HG02588 (cell line): ENCODE data around the gene NTHL1.

ENCODE experiments used
- ATAC-seq: cut with Tn5 transposase; IDR thresholded peaks from one replicate; pipeline ENCODE4 v1.9.1; 2021; ENCODE audit warnings: mild to moderate bottlenecking, moderate library complexity; ENCODE audit not compliant: unreplicated experiment

Gene NTHL1

DNA sequence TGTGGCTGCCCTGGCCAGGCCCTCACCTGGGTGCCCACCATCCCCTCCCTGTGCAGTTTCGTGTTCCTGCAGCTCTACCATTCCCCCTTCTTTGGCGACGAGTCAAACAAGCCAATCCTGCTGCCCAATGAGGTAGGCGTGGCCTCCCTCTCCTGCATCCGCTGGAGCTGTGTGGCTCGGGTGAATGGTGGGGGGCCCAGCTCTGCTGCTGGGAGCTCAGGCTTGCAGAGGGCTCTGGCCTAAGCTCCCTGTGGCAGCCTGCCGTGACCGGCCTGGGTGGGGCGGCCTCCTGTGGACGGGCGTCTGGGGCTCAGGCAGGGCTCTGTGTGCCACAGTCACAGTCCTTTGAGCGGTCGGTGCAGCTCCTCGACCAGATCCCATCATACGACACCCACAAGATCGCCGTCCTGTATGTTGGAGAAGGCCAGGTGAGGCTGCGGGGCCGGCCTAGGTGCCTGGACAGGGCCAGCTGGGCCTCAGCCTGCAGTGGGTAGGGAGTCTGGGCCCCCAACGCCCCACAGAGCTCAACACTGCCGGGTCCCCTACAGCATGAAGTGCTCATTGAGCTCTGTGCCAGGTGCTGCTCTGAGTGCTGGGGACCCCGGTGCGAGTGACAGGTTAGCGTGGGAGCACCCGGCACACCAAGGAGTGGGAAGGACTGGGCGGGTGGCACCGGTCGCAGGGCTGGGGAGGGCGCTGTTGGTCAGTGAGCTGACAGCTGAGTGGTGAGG is 37.4 kb upstream of the NTHL1 start:
- ATAC-seq: no peak

DNA sequence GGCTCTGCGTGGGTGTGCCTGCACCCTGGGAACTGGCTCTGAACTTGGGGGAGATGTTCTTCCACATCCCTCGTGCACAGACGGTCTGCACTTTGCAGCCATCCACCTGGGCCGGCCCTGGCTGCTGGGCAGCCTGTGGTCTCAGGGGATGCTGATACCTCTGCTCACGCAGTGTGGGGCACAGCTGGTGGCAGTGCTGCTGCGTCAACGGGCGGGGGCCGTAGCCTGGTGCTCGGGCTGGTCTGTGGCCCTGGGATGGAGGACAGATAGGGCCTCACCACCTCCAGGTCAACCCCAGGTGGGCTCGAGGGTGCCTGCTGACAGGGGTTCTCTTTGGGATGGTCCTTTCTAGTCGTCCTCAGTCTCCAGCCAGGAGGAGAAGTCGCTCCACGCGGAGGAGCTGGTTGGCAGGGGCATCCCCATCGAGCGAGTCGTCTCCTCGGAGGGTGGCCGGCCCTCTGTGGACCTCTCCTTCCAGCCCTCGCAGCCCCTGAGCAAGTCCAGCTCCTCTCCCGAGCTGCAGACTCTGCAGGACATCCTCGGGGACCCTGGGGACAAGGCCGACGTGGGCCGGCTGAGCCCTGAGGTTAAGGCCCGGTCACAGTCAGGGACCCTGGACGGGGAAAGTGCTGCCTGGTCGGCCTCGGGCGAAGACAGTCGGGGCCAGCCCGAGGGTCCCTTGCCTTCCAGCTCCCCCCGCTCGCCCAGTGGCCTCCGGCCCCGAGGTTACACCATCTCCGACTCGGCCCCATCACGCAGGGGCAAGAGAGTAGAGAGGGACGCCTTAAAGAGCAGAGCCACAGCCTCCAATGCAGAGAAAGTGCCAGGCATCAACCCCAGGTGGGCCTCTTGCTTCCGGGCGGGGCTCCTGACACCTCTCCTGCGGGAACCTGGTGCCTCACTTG is 36.5 kb upstream of the NTHL1 start:
- ATAC-seq: no peak

DNA sequence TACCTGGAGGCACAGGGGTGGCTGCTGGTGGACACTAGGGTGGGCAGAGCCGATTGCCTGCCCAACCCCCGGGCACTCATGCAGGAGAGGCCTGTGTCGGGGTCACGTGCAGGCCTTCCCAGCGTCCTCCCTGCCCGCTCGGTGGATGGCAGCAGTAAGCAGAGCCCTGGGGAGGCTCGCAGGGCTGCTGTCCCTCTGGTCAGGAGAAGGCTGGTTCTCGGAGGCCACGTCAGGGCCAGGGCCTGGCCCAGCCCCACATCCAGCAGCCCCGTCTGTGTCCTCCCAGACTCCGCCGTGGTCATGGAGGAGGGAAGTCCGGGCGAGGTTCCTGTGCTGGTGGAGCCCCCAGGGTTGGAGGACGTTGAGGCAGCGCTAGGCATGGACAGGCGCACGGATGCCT is 35.8 kb upstream of the NTHL1 start:
- ATAC-seq: no peak

DNA sequence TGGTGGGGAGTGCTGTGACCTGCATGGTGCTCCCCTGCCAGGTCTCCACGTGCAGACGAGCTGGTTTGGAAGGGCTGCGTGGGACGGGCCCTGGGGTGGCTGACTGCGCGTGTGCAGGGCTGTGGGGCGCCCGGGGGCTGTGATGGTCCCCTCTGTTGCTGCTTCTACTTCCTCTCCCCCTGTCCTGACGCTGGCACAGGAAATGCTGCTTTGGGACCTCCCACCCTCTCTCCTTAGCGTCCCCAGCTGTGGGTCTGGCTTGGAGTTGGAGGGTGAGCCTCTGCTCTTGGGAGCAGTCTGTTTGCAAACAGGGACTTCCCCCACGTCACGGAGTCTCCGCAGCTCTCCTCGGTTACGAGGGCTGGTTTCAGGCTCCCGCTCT is 35.3 kb upstream of the NTHL1 start:
- ATAC-seq: no peak

DNA sequence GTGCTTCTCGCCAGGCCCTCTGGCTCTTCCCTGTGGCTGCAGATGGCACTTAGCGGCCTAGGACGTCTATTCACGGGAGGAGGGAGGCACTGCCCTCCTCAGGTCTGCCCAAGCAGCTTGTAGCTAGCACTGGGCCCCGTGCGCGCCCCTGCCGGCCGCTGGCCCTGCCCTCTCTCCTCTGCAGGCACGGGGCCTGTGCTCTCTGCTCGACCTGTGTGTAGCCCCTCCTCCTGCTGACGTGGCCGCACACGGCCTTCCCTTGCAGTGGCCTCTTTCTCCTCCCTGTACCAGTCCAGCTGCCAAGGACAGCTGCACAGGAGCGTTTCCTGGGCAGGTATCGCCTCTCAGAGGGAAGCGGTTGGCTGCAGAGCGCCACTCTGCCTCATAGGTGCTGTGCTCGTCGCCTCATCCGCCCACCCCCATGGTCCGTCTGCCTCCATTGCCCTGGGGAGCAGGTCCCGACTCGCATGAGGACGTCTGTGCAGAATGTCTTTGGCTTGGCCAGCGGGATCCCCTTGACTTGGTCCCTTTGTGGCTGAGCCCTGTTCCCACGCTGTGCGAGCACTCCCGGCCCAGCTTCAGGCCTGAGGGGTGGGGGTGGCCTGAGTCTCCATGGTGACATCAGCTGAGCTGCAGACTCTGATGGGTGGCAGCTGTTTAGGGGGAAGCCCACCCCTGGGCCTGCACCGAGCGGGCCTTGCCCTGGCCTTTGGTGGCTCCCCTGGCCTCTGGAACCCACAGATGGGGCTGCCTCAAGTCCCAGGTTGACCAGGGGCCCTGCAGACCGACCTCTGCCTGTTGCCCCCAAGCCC is 34.7 kb upstream of the NTHL1 start:
- no peak for ATAC-seq

DNA sequence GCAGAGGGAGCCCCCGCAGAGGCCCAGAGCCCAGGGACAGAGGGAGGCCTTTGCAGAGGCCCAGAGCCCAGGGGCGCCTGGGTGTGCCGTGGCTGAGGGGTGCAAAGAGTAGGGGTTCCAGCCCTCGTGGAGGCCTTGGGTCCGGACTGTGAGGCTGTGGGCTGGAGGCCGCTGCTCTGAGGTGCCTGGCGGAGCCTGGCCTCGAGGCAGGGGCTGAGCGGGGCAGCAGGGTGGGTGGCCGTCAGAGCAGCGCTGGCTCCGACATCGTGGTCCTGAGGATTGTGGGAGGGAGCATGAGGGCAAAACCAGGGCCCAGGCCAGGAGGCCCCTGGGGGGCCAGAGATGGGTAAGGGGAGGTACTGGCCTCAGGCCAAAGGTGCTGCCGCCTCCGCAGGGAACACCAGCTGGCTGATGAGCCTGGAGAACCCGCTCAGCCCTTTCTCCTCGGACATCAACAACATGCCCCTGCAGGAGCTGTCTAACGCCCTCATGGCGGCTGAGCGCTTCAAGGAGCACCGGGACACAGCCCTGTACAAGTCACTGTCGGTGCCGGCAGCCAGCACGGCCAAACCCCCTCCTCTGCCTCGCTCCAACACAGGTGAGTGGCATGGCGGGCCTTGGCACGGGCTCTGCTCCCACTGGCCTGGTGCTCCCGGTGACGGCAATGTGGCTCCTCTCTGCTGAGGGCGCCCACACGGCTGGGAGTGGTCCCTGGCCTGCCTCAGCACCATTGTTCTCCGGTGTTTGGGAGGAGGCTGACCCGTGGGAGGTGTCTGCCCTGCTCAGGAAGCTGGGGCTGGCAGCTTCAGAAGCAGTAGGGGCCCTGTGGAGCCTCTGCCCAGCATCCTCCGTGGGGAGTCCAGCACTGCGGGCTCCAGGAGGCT is 33.8 kb upstream of the NTHL1 start:
- ATAC-seq: no peak

DNA sequence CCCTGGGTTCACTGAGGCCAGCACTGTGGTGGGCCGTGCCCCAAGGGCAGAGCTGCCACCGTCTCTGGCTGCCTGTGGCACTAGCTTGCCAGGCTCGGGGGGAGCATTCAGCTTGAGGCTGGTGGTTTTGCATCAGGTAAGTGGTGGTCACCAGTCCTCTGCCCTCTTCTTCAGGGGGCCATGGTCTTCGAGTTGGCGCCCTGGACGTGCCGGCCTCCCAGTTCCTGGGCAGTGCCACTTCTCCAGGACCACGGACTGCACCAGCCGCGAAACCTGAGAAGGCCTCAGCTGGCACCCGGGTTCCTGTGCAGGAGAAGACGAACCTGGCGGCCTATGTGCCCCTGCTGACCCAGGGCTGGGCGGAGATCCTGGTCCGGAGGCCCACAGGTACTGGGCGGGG is 32.4 kb upstream of the NTHL1 start:
- ATAC-seq: no peak

DNA sequence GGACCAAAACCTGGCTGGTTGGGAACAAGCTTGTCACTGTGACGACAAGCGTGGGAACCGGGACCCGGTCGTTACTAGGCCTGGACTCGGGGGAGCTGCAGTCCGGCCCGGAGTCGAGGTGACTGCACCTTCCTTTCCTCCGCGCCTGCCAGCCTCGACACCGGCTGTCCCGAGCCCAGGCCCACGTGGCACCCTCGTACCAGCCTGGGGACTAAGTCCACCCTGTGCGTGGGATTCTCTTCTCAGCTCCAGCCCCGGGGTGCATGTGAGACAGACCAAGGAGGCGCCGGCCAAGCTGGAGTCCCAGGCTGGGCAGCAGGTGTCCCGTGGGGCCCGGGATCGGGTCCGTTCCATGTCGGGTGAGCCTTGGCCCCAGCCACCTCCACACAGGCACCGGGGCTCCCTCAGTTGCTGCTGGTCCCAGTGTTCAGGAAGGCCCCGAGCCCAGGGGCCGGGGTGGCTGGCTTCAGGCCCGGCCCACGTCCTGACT is 31.7 kb upstream of the NTHL1 start:
- no peak for ATAC-seq

DNA sequence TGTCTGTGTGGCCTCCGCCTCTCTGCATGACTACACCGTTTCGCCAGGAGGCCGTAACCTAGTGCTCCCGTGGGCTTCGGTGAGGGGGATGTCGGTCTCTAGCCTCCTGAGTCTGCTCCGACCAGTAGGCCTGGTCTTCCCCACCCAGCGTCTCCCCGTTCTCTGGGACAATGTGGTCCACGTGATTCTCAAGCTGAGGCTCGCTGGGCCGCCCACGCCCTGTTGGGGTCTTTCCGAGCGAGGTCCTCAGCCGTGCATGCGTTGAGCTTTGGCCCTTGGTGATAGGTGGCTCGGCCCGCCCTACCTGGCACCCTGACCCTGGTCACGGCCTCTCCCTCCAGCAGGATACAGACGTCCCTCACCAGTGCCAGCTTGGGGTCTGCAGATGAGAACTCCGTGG is 31.1 kb upstream of the NTHL1 start:
- ATAC-seq: no peak

DNA sequence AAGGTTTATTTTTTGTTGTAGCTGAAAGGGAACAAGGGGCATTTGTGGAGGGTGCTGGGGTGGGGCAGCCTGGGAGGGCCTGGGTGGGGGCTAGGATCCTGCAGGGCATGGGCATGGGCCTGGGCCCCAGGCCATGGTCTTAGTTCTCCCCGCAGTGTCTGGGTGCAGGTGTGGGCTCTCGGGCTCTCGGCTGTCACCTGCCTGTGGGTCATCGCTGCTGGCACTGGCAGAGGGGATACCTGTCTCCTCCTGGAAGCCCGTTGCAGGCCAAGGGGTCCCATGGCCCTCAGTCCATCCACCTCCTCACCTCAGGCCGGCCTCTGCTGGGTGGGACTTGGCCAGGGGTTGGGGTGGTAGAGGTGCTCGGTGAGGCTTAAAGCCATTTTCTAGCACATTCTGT is 30.5 kb upstream of the NTHL1 start:
- no peak for ATAC-seq

DNA sequence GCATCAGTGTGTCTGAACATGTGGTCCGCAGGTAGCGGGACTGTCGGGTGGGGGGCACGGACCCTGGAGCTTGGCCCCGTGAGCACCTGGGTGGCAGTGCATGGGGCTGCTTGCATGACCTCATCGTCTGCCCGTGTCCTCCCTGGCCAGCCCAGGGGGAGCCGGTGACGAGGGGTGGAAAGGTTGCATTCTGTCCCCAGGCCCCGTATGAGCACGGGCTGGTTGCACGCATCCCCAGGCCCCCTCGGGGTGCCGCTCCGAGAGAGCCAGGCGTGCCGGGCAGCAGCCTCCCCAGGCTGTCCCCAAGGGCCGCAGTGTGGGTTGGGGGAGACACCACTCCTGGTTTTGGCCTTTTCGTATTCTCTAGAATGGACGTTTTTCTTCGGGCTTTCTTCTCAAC is 30.1 kb upstream of the NTHL1 start:
- no peak for ATAC-seq

DNA sequence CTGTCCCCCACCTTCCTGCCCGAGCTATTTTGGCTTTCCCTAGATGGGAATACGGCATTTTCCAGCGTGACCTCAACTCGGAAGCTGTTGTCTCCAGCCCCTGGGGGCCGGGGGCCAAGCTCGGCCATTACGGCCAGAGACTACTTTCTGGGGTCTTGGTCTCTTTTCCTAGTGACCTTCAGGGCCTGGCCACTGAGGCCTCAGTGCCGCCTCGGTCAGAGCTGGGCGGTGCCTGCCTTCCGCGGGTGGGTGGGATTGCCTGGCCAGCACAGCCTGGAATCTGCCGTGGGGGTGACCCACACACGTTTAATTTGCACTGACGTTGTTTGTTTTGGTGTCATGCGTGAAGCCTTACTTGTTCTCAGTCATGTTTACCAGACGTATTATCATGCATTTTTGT is 29.4 kb upstream of the NTHL1 start:
- no peak for ATAC-seq

DNA sequence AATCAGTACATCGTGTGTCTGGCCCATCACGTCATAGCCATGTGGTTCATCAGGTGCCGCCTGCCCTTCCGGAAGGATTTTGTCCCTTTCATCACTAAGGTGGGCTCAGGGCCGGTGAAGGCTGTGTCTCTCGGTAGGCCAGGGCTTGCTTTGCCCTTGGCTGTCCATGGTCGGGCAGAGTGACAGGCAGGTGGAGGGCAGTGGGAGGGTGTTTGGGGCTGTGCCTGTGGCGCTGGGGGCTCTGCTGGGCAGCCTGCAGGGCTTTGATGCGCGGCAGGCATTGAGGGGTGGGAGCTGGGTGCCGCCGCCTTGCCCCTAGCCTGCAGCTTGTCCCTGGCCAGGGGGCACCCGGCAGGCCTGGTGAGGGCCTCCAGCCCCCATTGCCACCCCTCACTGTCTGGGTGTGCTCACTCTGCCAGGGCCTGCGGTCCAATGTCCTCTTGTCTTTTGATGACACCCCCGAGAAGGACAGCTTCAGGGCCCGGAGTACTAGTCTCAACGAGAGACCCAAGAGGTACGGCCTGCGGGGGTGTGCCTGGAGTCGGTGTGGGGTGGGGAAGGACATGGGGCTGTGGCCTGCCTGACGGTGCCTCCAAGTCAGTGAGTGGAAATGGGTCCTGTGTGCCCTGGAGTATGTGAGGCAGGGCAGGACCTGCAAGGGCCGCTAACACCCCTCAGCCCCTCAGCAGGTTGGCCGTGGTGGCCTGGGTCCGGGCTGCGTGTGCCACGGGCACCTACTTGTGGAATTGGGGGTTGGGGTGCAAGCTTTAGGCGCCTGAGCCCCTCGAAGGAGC is 28.6 kb upstream of the NTHL1 start:
- ATAC-seq: no peak

DNA sequence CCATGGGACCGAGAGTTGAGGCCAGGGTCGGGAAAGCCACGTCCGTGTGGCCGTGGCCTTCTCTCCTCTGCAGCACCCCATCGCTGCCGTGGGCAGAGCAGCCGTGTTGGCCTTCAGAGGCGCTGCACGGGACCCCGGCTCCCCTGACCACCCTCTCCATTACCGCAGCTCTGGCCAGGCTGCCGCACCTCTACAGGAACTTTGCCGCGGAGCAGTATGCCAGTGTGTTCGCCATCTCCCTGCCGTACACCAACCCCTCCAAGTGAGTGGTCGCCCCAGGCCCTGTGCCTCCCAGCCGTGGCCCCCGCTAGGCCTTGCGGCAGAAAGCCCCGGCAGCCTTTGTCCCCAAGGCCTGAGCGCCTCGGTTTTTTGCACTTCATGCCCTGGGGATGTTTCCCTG is 28.0 kb upstream of the NTHL1 start:
- ATAC-seq: no peak

DNA sequence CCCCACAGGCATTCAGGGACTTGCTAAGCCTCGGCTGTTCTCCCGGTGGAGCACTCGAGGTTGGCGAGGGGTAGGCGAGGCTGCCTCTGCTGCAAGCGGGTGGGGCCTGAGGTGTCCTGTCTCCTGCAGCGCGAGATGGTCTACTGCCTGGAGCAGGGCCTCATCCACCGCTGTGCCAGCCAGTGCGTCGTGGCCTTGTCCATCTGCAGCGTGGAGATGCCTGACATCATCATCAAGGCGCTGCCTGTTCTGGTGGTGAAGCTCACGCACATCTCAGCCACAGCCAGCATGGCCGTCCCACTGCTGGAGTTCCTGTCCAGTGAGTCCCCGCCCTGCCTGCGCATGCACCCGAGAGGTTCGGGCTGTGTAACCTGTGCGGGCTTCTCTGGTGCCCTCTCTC is 26.4 kb upstream of the NTHL1 start:
- no peak for ATAC-seq

DNA sequence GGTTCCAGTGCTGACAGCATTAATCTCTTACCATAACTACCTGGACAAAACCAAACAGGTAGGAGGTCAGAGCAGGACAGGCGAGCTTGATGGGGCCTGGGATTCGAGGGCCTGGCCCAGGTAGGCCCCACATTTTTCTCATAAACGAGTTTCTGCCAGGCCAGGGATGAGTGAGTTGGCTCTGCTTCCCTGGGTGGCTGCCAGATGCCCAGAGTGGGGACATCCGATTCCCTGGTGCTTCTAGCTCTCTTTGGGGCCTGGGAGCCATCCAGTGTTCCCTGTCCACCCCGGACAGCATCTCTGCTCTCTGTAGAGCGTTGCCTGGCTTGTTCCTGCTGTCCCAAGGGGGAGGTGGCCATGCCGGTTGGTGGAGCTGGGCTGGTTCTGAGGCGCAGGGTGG is 25.3 kb upstream of the NTHL1 start:
- ATAC-seq: no peak

DNA sequence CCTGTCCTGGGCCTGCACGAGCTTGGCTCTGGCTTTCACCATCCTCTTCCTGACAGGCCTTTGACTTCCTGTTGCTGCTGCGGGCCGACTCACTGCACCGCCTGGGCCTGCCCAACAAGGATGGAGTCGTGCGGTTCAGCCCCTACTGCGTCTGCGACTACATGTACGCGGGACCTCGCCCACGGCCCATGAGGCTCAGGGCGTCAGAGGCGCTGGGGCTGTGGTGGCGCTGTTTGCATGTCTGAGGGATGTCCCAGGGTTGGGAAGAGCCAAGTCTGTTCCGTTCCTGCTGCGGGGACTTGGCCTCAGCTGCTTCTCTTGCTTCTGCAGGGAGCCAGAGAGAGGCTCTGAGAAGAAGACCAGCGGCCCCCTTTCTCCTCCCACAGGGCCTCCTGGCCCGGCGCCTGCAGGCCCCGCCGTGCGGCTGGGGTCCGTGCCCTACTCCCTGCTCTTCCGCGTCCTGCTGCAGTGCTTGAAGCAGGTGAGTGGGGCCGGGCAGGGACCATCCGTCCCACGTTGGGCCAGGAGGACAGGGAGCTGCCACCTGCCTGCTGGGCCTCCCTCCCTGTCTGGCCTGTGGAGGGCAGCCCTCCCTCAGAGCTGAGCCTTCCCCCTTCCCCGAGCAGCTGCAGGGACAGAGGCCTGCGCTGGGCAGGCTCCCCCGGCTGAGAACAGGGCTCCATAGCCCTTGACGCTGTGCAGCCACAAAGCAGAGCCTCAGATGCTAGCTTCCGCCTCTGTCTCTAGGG is 24.0 kb upstream of the NTHL1 start:
- no peak for ATAC-seq

DNA sequence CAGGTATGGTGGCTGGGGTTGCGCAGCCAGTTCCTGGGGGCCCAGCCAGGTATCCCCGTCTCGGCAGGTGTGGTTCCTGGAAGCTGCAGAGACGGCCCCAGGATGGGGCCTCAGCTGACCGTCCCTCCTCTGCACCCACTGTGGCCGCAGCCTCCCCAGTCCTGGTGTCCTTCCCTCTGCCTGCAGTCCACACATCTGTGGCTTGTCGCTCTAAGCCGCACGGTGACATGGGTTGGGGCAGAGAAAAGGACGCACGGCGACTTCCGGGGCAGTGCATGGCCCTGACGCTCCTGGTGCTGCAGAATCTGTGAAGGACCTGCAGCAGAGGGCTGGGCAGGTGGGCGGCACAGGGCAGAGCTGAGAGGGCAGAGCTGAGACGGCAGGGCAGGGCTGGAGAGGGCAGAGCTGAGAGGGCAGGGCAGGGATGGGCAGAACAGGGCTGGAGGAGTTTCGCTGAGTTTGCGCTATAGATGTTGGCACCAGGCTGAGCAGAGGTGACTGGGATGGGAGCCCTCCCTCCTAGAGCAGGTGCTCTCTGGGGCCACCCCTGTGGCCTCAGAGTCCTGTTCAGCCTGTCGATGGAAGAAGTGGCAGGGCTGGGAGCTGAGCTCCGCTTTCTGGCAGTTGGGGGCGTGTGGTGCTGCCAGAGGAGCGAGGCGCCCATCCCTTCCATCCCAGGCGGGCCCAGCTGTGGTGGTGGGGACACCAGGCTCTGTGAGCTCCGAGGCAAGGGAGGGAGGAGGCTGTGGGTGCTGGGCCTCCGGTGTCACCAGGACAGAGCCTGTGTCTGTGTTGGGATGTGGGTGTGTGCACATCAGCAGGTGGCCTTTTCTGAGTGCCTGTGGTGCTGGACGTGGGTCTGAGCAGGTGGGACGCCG is 23.2 kb upstream of the NTHL1 start:
- ATAC-seq: no peak
